ENCODE measurements around the gene NEDD8. TPM values are rescaled to one million over a fixed set of nuclear protein-coding genes. Genes with fewer than 3 reads are reported as not detected.

NEDD8 gene
- total RNA-seq, 4 donors from 2014 or later: 149 to 317 (median 172) TPM

DNA sequence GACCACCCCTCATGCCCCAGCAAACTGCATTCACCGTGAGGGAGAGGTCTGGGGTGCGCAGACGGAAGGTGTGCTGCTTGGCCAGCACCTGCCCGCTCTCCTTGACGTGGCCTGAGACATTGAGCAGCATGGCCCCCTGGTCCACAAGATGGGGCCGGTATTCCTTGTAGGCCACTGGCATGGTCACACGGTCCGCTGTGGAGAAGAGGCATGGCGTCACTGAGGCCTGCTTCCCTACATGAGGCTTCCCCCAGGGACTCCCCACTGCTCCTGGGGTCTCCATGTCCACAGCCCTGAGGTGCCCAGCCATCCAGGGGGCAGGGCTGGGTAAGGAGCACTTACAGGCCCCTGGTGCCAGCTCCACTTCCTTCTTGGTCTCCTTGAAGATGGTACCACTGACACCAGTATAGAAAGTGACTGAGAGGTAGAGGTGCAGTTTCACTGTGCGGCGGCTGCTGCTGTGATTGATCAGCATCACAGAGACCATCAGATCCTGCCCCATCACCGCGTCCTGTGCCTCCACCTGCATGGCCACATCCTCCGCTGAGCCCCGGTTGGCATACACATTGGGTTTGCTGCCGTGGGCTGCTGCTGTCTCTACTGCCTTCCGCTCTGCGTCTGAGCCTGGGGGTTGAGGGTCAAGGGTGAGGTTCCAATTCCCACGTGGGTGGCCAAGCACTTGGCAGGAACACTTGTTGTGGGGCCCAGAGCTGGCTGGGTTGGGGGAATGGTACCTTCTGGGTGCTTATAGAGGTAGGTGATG lies 22.6 kb upstream of the NEDD8 start:
- Histone ChIP-seq H3K4me3 (replicated peaks in 1 of 3) (no peak overlapping the region), H3K9me3 (no peaks in the 10 kb centered on the region), H3K4me1 (peaks cover 13% of the 10 kb centered on the region in 2 donors), H3K27ac (no peak overlapping the region), H3K36me3 (no peaks in the 10 kb centered on the region), H3K27me3 (no peaks in the 10 kb centered on the region)
- no peak for DNase-seq
- TF ChIP-seq, protein P1, sequence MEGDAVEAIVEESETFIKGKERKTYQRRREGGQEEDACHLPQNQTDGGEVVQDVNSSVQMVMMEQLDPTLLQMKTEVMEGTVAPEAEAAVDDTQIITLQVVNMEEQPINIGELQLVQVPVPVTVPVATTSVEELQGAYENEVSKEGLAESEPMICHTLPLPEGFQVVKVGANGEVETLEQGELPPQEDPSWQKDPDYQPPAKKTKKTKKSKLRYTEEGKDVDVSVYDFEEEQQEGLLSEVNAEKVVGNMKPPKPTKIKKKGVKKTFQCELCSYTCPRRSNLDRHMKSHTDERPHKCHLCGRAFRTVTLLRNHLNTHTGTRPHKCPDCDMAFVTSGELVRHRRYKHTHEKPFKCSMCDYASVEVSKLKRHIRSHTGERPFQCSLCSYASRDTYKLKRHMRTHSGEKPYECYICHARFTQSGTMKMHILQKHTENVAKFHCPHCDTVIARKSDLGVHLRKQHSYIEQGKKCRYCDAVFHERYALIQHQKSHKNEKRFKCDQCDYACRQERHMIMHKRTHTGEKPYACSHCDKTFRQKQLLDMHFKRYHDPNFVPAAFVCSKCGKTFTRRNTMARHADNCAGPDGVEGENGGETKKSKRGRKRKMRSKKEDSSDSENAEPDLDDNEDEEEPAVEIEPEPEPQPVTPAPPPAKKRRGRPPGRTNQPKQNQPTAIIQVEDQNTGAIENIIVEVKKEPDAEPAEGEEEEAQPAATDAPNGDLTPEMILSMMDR (IDR thresholded peaks at IDR 0.05): no peak
- TF ChIP-seq POLR2A (IDR thresholded peaks at IDR 0.05): no peak
- WGBS, 2 donors: 95% methylated on average over 15 to 16 of the region's 19 CpGs
- intact Hi-C loops (cut with DNase I): no loop called here

DNA sequence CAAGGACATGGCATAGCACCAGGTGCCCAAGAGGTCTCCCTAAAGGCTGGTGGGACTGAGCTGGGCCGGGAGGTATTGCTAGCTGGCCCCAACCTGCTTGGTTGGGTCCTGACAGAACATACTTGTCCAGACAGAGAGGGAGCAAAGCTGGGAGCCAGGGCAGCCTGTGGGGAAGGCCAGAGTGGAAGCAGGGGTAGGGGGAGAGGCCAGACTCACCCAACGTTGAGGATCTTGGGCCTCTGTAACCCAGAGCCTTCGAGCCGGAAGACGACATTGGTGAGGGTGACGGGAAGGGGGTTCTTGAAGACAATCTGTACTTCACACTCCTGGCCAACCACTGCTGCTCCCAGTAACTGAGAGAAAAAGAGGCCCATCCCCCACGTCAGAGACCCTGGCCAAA lies 21.8 kb upstream of the NEDD8 start:
- Histone ChIP-seq H3K27ac (no peak overlapping the region), H3K4me3 (replicated peaks in 1 of 3) (no peak overlapping the region), H3K27me3 (no peaks in the 10 kb centered on the region), H3K9me3 (no peaks in the 10 kb centered on the region), H3K36me3 (no peaks in the 10 kb centered on the region), H3K4me1 (peaks cover 4% of the 10 kb centered on the region in 2 donors)
- intact Hi-C loops (cut with DNase I): no loop called here
- no peak for DNase-seq
- TF ChIP-seq POLR2A (IDR thresholded peaks at IDR 0.05): no peak
- TF ChIP-seq, protein P1 (IDR thresholded peaks at IDR 0.05): no peak
- WGBS, 2 donors: 92% methylated on average over 7 of the region's 7 CpGs

DNA sequence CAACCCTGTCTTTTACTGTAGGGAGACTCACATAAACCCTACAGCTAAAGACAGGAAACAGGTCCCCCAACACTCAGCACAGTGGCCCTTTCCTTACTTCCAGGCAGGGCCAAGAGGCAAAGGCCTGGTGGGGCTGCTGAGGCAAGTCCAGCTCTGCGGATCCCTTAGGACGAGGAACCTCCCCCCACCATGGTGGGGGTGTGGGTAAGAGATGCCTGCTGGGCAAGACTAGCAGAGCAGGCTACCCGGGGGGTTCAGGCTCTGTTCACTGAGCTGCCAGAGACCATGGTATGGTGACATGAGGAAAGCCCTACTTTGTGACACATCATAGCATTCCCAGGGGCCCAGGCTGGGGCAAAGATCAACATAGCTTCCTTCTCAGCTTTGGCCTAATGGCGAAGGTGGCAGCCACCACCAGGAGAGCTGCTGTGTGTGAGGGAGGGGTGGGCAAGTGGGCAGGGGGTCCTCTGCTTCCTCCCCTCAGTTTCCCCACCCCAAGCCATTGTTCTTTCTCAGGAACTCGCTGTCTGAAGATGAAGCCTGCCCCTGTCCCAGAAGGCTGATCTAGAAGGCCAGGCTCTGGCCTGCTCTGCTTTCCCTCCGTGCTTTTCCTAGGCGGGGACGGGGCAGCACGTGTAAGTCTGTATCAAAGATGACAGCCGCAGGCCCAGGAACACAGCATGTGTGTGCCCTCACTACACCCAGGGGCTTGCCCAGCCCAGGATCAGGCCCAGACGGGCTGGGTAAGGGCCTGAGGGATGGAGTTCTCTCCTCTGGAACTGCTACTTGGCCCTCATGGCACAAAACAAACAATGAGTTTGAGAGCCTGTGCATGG lies 20.3 kb upstream of the NEDD8 start:
- Histone ChIP-seq H3K27ac (no peak overlapping the region), H3K4me3 (replicated peaks in 1 of 3) (no peak overlapping the region), H3K9me3 (no peaks in the 10 kb centered on the region), H3K27me3 (no peaks in the 10 kb centered on the region), H3K4me1 (no peaks in the 10 kb centered on the region), H3K36me3 (no peaks in the 10 kb centered on the region)
- DNase-seq: no peak
- TF ChIP-seq POLR2A (IDR thresholded peaks at IDR 0.05): no peak
- TF ChIP-seq, protein P1 (IDR thresholded peaks at IDR 0.05): no peak
- 78 to 81% methylated on average over 9 to 11 of the region's 11 CpGs for WGBS, 2 donors
- intact Hi-C loops (cut with DNase I): no loop called here

GRCh38 chr14:24251880-24252288 lies 19.7 kb upstream of the NEDD8 start:
- no peaks in the 10 kb centered on the region for H3K27me3 ChIP-seq
- no peaks in the 10 kb centered on the region for H3K4me1 ChIP-seq
- DNase-seq: no peak
- 73 to 90% methylated on average over 1 of the region's 1 CpG for WGBS, 2 donors
- no peaks in the 10 kb centered on the region for H3K9me3 ChIP-seq
- H3K36me3 ChIP-seq: no peaks in the 10 kb centered on the region
- TF ChIP-seq, protein P1 (IDR thresholded peaks at IDR 0.05): no peak
- no peak for TF ChIP-seq POLR2A (IDR thresholded peaks at IDR 0.05)
- intact Hi-C loops (cut with DNase I): no loop called here
- H3K27ac ChIP-seq: no peak overlapping the region
- no peak overlapping the region for H3K4me3 ChIP-seq (replicated peaks in 1 of 3)

DNA sequence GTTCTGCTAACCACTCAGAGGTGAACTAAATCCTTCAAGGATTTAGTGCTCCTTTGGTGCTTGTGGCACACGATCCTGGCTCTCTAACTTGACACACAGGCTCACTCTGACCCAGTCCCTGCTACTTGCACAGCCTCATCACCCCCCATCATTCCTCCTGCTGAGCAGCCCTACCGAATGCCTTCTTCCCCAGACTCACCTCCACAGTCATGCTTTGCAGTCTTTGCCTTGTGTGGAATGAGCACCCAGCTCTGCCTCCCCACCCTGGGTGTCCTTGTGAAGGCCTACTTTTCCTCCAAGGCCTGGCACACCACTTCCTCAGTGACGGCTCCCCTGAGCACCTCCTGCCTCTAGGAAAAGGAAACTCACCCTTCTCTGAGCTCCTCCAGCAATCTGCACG lies 18.2 kb upstream of the NEDD8 start:
- no peaks in the 10 kb centered on the region for H3K4me1 ChIP-seq
- DNase-seq: no peak
- intact Hi-C loops (cut with DNase I): no loop called here
- H3K27me3 ChIP-seq: no peaks in the 10 kb centered on the region
- H3K4me3 ChIP-seq (replicated peaks in 1 of 3): no peak overlapping the region
- no peaks in the 10 kb centered on the region for H3K9me3 ChIP-seq
- TF ChIP-seq POLR2A (IDR thresholded peaks at IDR 0.05): no peak
- TF ChIP-seq, protein P1 (IDR thresholded peaks at IDR 0.05): no peak
- H3K36me3 ChIP-seq: no peaks in the 10 kb centered on the region
- WGBS, 2 donors: 62 to 72% methylated on average over 4 of the region's 4 CpGs
- no peak overlapping the region for H3K27ac ChIP-seq
